Activated CD4-positive, CD25-positive, alpha-beta regulatory T cell treated with anti-CD3 and anti-CD28 coated beads, Interleukin-2, amount 50 U/mL, for 72 hours (primary cell): ENCODE data around the gene KRT6B.
"Not testable (repeated sequence)": the region's sequence is repeated elsewhere in the genome, so short reads cannot be mapped to it uniquely, and the experiment has no call there.

Source experiments
- DNase-seq: peaks from one replicate; pipeline ENCODE4 v3.0.0; 2021

The KRT6B gene

DNA sequence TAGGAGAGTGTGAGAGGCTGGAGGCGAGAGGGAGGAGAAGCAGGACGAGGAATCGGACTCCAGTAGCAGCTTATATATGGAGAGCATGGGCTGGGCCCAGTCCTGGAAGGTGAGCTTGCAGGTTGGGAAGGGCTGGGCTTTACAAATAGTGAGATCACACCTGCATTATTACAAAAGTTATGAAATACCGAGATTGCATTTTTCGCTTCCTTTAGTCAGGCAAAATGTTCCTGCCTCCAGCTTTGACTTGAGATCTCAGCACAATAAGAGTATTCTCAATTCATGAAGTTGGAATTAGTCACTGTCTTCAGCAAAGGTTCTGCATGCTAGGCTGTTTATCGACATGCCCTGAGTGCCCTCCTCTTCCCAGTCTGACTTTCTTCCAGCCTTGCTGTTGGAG is at the start of gene KRT6B:
TSS of gene KRT6B (minus strand) at position 46 of the 400 bp plus-strand sequence. CDS start 68 bp downstream, outside the sequence.
- DNase-seq = no peak

DNA sequence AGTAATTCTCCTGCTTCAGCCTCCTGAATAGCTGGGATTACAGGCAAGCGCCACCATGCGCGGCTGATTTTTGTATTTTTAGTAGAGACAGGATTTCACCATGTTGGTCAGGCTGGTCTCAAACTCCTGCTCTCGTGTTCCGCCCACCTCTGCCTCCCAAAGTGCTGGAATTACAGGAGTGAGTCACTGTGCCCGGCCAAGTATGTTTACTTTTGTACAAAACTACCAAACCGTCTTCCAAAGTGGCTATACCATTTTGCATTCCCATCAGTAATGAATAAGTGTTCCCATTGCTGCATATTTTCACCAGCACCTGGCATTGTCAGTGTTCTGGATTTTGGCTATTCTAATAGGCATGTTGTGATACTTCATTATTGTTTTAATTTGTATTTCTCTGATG is 49.5 kb upstream of the KRT6B start:
- DNase-seq = no peak

DNA sequence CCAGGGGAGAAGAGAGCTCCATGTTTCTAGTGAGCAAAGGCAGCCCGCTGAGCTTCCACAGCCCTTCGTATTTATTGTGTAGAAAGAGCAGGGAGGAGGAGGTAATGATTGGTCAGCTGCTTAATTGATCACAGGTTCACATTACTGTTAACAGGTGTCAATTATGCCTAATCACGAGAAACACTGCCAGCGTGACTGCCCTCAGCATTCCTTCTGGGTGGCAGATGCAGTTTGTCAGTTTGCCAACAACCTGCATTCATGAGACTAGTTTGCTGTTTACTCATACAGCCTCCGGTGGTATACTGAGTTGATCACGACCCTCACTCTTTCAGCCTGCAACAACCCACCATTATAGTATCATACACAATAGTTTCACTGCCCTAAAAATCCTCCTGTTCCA is 48.6 kb upstream of the KRT6B start:
- not testable (repeated sequence) for DNase-seq

DNA sequence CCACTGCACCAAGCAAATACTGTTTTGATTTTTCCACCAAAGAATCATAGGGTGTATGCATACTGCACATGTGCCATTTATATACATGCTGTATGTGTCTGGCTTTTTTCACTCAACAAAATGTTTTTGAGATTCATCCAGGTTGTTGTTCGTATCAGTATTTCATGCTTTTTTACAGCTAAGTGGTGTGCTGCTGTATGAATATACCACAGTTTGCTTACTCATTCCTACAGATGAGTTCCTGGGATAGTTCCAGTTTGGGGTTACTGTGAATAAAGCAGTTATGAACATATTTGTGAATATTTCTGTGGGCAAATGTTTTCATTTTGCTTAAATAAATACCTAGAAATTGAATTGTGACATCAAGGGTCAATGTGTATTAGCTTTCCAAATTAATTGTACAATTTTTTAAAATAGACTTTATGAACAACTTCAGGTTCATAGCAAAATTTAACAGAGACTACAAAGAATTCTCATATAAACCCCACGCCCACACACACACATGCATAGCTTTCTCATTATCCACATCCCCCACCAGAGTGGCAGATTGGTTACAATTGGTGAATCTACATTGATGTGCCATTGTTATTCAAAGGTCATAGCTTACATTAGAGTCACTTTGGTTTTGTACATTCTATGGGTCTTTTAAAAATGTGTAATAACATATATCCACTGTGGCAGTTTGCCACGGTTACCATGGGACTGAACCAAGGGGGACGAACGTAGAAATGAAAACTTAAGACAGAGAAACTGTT is 48.0 kb upstream of the KRT6B start:
- DNase-seq = no peak

DNA sequence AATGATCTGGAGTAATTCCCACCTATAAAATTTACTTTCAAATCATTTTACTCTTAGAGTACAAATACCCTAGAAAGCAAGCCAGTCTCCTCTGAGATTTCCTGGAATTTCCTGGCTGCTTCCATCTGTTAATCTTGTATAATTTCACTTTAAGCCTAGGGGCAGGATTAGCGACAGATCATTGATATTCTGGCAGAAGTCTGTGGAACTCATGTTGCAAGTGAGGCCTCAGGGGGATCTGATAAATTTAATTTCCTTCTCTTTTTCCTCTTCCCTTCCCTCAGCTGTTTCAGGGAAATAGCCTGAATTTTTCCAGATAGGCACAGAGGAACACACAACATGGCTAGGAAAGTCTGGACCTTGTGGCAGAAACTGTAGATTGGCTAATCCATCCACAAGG is 47.0 kb upstream of the KRT6B start:
- DNase-seq = no peak

DNA sequence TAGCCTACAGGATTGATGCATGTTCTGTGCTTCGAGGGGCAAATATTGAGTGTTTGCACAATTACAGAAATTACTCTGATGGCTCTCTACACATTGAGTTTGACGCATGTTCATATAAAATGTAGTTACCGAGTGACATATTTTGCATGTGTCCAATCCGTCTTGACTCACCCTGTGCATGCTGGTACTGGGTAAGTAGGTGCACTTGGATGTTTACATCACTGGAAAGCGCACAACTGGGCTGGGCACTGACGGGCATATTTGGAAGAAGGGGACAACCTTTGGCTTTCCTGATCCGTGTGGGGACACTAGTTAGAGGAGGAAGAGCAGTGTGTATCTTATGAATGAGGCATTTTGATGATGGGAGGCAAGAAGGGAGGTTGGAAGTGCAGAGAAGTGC is 46.0 kb upstream of the KRT6B start:
- DNase-seq = no peak

DNA sequence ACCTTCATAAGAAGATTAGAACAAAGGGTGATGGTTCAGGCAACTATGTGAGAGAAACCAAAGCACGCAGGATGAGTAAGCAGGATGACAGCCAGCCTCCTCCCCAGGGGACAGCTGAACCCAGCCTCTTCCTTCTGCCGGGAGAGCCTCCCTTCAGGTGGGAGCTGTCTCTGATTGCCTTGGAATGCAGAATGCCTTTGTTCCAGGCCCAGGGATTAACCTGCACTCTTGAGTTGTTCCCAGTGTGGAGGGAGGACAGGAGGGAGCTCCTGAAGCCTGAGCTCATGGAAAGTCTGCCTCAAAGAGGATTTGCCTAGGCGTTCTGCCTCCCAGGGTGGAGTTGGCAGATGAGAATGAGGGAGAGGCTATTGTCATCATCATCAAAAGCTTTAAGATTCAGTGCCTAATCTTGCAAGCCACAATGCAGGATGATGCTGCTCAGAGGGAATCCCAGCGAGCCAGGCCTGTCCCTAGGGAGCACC is 44.7 kb upstream of the KRT6B start:
- no peak for DNase-seq

DNA sequence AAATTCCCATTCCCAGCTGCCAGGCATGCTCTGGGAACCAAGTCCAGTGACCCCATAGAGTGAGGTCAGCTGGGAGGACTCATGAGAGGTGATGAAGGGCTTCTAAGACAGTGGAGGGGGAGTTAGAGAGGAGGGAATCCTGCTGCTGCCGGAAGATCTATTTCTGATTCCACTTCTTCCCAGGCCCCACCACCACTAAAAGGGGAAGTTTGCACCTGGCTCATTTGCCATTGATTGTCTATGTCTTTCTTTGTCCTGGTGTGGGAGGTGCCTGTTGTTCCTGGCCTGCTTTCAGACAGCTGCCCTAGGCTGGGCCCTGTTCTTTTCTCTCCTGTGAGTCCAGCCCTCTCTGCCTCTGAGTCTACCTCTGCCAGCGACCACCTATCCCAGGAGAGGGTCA is 44.1 kb upstream of the KRT6B start:
- DNase-seq = no peak

DNA sequence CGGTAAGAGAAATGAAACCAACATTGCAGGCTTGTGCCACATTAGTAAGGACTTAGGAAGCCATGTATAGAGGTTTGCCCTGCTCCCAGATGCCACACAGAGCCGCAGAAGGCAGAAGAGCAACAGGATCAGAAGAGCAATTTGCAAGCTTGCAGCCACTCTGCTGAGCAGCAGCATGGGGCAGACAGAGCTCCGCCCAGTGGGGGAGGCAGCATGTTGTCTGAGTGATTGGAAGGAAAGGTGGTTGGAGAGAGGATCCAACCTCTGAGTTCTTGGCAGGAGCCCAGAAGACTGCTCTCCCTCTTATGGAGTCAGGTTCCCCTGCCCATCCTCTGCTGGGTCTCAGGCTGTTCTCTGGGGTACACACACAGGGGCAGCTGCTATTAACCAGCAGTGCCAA is 43.4 kb upstream of the KRT6B start:
- no peak for DNase-seq

DNA sequence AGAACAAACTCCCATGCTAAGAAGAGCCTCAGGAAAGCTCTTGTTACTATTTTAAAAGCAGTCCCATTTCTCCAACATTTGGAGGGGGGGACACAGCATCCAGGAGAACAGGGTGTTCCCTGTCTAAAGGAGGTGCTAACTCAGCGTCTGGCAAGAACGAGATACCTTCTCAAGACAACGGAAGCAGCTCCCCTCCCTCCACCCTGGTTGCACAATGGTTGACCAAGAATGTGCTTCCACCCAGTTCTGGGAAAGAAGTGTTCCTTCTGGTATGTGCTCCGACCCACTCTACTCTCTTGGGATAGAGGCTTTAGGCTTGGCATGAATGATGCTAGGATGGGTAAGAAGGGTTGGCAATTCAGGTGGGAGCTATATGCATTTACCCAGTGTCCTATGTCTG is 42.6 kb upstream of the KRT6B start:
- DNase-seq = no peak

DNA sequence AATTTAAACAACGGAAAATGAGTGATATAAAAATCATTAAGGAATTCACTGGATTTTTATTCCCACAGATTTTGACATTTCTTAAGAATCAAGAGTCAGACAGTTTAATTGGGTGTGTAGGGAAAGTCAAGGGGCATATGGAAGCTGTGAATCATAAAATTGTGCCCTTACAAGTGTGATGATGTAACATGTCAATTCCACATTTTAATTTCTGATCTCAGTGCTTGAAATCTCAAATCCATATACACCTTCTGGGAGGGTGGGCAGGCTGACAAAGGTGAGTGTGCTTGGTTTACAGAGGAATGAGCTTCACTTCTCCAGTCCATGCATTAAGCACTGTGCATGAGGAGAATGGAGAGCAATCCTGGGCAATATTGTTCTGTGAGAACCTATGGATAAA is 42.2 kb upstream of the KRT6B start:
- no peak for DNase-seq

DNA sequence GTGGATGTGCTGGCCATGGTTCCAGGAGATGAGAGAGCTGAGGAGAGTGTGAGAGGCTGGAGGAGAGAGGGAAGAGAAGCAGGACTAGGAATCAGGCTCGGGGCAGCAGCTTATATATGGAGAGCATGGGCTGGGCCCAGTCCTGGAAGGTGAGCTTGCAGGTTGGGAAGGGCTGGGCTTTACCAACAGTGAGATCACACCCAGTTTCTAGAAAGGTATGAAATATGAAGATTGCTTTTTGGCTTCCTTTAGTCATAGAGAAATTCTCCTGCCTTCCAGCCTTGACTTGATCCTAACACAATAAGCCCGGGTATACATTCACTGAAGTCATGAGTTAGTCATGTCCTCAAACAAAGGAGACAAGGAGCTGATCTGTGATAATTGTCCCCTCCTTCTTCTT is 41.2 kb upstream of the KRT6B start, which contains the start of gene KRT6A:
TSS of gene KRT6A (minus strand) at position 86 of the 400 bp plus-strand sequence. CDS start at position 17, 69 bp downstream.
- DNase-seq = no peak

DNA sequence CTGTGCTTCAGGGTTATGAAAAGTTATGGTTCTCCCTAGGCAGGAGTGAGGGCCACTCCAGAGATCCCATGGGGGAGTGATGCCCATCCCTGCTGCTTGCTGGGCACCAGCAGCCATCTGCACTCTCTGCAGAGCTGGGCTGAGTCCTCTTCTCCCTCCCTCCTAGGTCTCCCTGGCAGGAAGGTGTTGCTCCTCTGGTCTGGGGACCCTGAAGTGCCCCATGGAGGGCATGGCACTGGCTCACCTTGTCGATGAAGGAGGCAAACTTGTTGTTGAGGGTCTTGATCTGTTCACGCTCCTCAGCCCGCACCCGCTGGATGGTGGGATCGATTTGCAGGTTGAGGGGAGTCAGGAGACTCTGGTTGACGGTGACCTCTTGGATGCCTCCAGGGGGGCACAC is 40.5 kb upstream of the KRT6B start:
- DNase-seq = not testable (repeated sequence)

DNA sequence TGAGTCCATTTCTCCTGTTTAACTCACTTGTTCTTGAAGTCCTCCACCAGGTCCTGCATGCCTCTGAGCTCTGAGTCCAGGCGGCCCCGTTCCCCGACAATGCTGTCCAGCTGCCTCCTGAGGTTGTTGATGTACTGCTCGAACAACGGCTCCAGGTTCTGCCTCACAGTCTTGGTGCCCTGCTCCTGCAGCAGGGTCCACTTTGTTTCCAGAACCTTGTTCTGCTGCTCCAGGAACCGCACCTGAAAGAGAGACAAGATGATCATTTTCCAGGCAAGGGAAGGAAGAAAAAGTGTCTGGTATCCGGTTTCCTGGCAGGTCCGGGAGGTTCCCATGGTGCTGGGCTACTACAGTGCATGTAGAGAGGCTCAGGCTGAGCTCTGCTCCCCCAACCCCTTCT is 39.5 kb upstream of the KRT6B start:
- not testable (repeated sequence) for DNase-seq

DNA sequence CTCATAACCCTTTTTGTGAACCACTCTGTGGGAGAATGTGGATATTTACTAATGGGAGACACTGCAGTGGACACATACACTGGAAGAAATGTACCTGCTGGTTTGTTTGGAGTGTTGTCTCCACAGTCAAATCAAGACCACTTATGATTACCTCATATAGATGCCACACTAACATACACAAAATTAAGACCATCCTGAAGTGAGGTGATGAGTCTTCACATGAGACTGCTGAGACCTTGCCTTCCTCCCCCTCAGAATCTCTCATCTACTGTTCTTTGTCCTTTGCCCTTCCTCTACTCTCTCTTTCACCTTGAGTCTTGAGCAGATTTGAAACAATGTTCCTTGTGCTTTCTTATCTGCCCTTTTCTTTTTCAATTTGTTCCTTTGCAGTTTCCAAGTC is 36.8 kb upstream of the KRT6B start:
- no peak for DNase-seq

DNA sequence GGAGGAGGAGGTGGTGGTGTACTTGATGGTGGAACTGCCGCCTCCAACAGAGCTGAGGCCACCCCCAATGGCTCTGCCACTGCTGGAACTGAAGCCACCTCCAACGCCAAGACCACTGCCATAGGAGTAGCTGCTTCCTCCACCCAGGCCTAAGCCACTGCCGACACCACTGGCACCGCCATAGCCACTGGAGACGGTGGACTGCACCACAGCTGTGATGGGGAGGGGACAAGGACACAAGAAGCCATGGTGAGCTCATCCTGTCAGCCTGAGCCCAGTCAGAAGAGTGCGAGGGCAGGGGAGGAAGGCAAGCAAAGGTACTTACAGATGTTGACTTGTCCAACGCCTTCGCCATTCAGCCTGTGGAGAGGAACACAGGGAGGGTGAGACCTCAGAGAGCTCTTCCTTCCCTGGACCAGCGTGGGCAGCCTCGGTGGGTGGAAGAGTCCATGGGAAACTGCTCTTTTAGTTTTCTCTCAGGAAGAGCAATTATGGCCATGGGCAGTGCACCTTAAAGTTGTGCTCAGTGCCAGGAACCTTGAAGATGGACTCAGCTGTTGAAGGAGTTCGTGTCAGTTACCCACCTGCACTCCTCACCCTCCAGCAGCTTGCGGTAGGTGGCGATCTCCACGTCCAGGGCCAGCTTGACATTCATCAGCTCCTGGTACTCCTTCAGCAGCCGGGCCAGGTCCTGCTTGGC is 35.9 kb upstream of the KRT6B start:
- DNase-seq = not testable (repeated sequence)

DNA sequence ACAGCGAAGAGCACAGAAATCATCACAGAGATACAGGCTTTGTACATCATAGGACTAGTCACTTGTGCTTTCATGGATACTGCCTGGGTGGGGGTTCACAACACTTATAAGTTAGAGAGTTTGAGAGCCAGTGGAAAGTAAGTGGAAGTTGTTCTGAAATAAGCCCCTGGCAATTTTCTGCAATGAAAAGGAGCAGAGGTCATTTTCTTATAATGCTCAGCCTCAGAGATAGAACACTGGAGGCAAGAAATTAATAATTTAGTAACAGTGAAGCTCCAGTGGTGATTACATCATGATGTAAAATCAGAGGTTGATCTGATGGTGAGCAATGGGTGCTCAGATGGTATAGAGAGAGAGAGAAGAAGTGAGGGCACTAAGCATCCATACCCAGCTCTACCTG is 35.3 kb upstream of the KRT6B start:
- no peak for DNase-seq

DNA sequence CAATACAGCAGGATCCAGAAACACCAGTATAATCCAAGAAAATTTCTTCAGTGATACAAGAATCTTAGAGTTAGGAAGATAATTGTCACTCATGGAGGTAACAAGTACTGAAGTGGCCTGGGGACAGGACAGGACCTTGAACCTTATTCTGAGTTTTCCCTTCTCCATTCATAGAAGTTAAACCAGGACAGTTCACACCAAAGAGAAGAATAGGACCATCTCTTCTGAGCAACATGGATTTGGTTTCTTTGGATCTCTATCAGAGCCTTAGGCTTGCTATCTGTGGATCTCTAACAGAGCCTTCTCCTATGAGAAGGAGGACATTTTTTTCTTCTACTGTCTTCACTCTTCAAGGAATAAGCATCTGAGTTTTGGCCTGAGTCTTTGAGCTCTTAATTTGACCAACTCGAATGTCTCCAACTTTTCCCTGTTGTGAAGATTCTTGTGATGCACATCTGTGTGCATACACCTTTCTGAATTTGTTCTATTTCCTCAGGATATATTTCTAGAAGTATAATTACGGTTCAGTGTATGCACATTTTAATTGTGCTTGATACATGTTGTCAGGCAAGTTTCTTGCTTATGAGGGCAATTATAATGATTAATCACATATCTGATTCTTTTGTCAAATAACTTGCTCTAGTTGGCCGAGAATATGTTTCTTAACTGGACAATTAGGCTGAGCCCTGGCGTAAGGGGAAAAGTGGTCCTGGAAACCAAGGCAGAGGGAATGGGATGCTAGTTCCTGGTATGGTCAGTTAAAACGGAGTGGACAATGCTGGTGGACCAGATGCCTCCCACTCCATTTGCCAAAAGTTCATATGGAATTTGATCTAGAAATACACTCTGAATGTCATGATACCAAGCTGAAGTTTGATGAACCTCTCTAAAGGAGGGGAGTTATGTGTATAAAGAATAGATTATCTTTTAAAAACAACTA is 34.5 kb upstream of the KRT6B start:
- no peak for DNase-seq

DNA sequence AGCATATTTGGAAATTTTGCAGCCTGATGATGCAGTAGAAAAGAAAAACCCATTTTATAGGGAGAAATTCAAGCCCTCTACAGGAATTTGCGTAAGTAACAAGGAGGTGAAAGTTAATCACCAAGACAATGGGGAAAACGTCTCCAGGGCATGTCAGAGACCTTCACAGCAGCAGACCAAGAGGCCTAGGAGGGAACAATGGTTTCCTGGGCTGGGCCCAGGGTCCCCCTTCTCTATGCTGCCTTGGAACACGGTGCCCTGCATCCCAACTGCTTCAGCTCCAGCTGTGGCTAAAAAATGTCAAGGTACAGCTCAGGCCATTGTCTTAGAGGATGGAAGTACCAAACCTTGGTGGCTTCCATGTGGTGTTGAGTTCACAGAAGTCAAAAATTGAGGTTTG is 28.1 kb upstream of the KRT6B start:
- DNase-seq = no peak

DNA sequence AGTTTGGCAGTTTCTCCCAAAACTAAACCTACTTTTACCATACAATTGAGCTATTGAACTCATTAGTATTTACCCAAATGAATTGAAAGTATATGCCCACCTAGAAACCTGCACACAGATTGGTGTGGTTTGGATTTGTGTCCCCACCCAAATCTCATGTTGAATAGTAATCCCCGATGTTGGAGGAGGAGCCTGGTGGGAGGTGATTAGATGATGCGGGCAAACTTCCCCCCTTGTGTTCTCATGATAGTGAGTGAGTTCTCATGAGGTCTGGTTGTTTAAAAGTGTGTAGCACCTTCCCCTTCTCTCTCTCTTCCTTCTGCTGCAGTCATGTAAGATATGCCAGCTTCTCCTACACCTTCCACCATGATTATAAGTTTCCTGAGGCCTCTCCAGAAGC is 25.7 kb upstream of the KRT6B start:
- DNase-seq = no peak

DNA sequence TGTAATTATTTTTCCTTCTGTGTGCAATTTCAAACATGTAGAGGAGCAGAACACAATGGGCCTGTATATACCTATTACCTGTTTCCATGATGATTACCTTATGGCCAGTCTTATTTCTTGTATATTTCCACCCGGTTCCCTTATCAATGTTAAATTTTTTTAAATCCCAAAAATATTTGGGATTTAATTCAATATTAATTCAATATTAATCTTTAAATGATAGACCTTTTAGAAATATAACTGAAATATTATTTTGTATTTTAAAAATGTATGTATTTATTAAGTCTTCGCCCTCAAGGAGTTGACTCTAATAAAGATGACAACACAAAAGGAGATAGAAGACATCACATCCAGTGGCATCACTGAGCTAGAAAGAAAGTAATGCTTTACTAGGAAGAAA is 22.3 kb upstream of the KRT6B start:
- no peak for DNase-seq

DNA sequence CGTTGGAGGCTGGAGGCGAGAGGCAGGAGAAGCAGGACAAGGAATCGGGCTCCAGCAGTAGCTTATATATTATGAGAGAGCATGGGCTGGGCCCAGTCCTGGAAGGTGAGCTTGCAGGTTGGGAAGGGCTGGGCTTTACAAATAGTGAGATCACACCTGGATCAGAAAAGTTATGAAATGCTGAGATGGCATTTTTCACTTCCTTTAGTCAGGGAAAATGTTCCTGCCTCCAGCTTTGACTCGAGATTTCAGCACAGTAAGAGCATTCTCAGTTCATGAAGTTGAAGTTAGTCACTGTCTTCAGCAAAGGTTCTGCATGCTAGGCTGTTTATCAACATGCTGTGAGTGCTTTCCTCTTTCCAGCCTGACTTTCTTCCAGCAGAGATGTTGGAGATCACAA is 21.8 kb upstream of the KRT6B start, which contains the start of gene KRT6C:
TSS of gene KRT6C (minus strand) at position 38 of the 400 bp plus-strand sequence. CDS start 68 bp downstream, outside the sequence.
- DNase-seq = no peak

DNA sequence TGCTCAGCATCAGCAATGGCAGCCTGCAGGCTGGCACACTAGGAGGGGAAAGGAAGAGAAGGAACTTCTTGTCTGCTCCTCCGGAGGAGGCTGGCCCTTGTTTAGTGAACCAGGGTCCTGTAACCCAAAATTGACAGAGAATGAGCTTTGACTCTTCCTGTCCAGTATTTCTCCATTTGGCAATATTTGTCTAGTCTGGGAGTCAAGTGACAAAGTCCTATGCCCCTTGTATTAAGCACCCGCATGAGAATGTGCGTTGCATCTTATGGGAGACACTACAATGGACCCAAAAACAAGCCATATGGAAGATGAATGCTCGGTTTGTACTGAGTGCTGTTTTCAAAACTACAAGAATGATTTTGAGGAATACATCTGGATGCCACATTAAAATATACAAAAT is 17.9 kb upstream of the KRT6B start:
- DNase-seq = no peak
